CMK (cell line): ENCODE data around the gene TP53INP2.
"Not testable (repeated sequence)": the region's sequence is repeated elsewhere in the genome, so short reads cannot be mapped to it uniquely, and the experiment has no call there.

Experiments
- DNase-seq: peaks from one replicate; pipeline ENCODE4 v3.0.0-alpha.2; 2010; ENCODE audit warnings: low read depth

Gene TP53INP2

GRCh38 chr20:34704177-34705007 lies at the start of gene TP53INP2:
Gene TP53INP2, plus strand, starts transcription at chr20:34704344. Its CDS starts 4,396 bp downstream, at chr20:34708740.
- DNase-seq = no peak

- DNase-seq = not testable (repeated sequence)
These were observed 45.5 kb upstream of the TP53INP2 start for GRCh38 chr20:34658654-34659053.

GRCh38 chr20:34661811-34662210 lies 42.3 kb upstream of the TP53INP2 start:
- DNase-seq = not testable (repeated sequence)

GRCh38 chr20:34663213-34663943 lies 40.8 kb upstream of the TP53INP2 start:
- no peak for DNase-seq

GRCh38 chr20:34664751-34665150 lies 39.4 kb upstream of the TP53INP2 start:
- DNase-seq = not testable (repeated sequence)

- no peak for DNase-seq
These were observed 35.0 kb upstream of the TP53INP2 start for GRCh38 chr20:34669094-34669493.

- no peak for DNase-seq
These were observed 30.7 kb upstream of the TP53INP2 start for GRCh38 chr20:34673412-34673811.

- DNase-seq = no peak
These were observed 28.6 kb upstream of the TP53INP2 start for GRCh38 chr20:34675561-34675960.

GRCh38 chr20:34675993-34676641 lies 28.0 kb upstream of the TP53INP2 start:
- no peak for DNase-seq

GRCh38 chr20:34676642-34677373 lies 27.3 kb upstream of the TP53INP2 start, which contains the start of gene PIGU:
Gene PIGU, minus strand, starts transcription at chr20:34677092. Its CDS starts 7 bp downstream, at chr20:34677085.
- DNase-seq = peak; percentile 85

- DNase-seq = no peak
These were observed 23.5 kb upstream of the TP53INP2 start for GRCh38 chr20:34680586-34681175.

- no peak for DNase-seq
These were observed 20.5 kb upstream of the TP53INP2 start for GRCh38 chr20:34683667-34684066.

- no peak for DNase-seq
These were observed 14.7 kb upstream of the TP53INP2 start for GRCh38 chr20:34689486-34689885.

- DNase-seq = no peak
These were observed 12.3 kb upstream of the TP53INP2 start for GRCh38 chr20:34691838-34692237.

- no peak for DNase-seq
These were observed 10.7 kb upstream of the TP53INP2 start for GRCh38 chr20:34693414-34693813.

GRCh38 chr20:34701405-34702085 lies 2.6 kb upstream of the TP53INP2 start:
- no peak for DNase-seq

- no peak for DNase-seq
These were observed 1.1 kb upstream of the TP53INP2 start for GRCh38 chr20:34703061-34703423.

GRCh38 chr20:34703424-34704176 lies 544 bp upstream of the TP53INP2 start:
- DNase-seq = no peak

GRCh38 chr20:34705008-34705396 lies 858 bp downstream of the TP53INP2 start:
- DNase-seq = no peak
